ENCODE results near the gene HELT.
A peak's percentile ranks its signal among the peaks of the same experiment; 100 is the strongest.
"Not testable (repeated sequence)": the region's sequence is repeated elsewhere in the genome, so short reads cannot be mapped to it uniquely, and the experiment has no call there.

Gene HELT, protein sequence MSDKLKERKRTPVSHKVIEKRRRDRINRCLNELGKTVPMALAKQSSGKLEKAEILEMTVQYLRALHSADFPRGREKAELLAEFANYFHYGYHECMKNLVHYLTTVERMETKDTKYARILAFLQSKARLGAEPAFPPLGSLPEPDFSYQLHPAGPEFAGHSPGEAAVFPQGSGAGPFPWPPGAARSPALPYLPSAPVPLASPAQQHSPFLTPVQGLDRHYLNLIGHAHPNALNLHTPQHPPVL

GRCh38 chr4:185017964-185018772, at the start of gene HELT:
Gene HELT (plus strand): TSS chr4:185018490. CDS start chr4:185018929, 439 bp downstream.
- H3K4me1 ChIP-seq (ENCODE audit: control insufficient read depth, insufficient read depth, low read length) = peaks cover 56% of the 10 kb centered on the region
- no peaks in the 10 kb centered on the region for H3K36me3 ChIP-seq (ENCODE audit: control insufficient read depth, insufficient read depth, low read length)
- H3K9me3 ChIP-seq (ENCODE audit: control insufficient read depth, insufficient read depth, low read depth, low read length) = no peaks in the 10 kb centered on the region
- H3K27me3 ChIP-seq (ENCODE audit: control insufficient read depth, insufficient read depth, low read length) = peaks cover 100% of the 10 kb centered on the region
- peak within 1 kb of the TSS; percentile 49 for H3K4me3 ChIP-seq (ENCODE audit: low read depth, low read length)
- no peak within 1 kb of the TSS for H3K9ac ChIP-seq (ENCODE audit: low read length)
- no peak within 1 kb of the TSS for H3K27ac ChIP-seq (ENCODE audit: low read depth, low read length)

- Histone ChIP-seq H3K27ac (ENCODE audit: low read depth, low read length) (no peak overlapping the region), H3K36me3 (ENCODE audit: control insufficient read depth, insufficient read depth, low read length) (no peaks in the 10 kb centered on the region), H3K27me3 (ENCODE audit: control insufficient read depth, insufficient read depth, low read length) (no peaks in the 10 kb centered on the region), H3K4me1 (ENCODE audit: control insufficient read depth, insufficient read depth, low read length) (no peaks in the 10 kb centered on the region), H3K9me3 (ENCODE audit: control insufficient read depth, insufficient read depth, low read depth, low read length) (peaks cover 23% of the 10 kb centered on the region), H3K4me3 (ENCODE audit: low read depth, low read length) (no peak overlapping the region), H3K9ac (ENCODE audit: low read length) (no peak overlapping the region)
These were observed 49.5 kb upstream of the HELT start for GRCh38 chr4:184968784-184969201.

DNA sequence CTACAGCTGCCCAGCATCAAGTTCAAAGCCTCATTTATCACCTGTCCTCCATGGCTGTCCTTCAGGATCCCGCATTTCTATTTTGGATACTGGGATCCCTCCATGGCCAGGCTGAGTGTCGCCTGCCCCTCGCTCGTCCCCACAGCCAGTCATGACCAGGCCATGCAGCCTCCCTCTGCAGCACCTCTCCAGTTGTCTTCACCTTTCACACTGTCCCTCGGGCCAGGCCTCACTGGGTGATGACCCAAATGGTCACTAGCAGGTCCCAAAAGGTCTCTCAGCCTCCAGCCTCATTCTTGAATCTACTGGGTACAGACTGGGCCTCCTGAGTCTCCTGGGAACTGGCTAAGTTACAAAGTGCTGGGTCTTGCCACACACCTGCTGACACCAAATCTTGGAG, 48.7 kb upstream of the HELT start:
- H3K4me1 ChIP-seq (ENCODE audit: control insufficient read depth, insufficient read depth, low read length) = no peaks in the 10 kb centered on the region
- peaks cover 23% of the 10 kb centered on the region for H3K9me3 ChIP-seq (ENCODE audit: control insufficient read depth, insufficient read depth, low read depth, low read length)
- no peaks in the 10 kb centered on the region for H3K27me3 ChIP-seq (ENCODE audit: control insufficient read depth, insufficient read depth, low read length)
- H3K9ac ChIP-seq (ENCODE audit: low read length) = no peak overlapping the region
- no peak overlapping the region for H3K4me3 ChIP-seq (ENCODE audit: low read depth, low read length)
- no peaks in the 10 kb centered on the region for H3K36me3 ChIP-seq (ENCODE audit: control insufficient read depth, insufficient read depth, low read length)
- H3K27ac ChIP-seq (ENCODE audit: low read depth, low read length) = no peak overlapping the region

- Histone ChIP-seq H3K36me3 (ENCODE audit: control insufficient read depth, insufficient read depth, low read length) (no peaks in the 10 kb centered on the region), H3K27ac (ENCODE audit: low read depth, low read length) (no peak overlapping the region), H3K9me3 (ENCODE audit: control insufficient read depth, insufficient read depth, low read depth, low read length) (peaks cover 23% of the 10 kb centered on the region), H3K9ac (ENCODE audit: low read length) (no peak overlapping the region), H3K4me3 (ENCODE audit: low read depth, low read length) (no peak overlapping the region), H3K4me1 (ENCODE audit: control insufficient read depth, insufficient read depth, low read length) (no peaks in the 10 kb centered on the region), H3K27me3 (ENCODE audit: control insufficient read depth, insufficient read depth, low read length) (no peaks in the 10 kb centered on the region)
These were observed 45.3 kb upstream of the HELT start for GRCh38 chr4:184972991-184973390.

- not testable (repeated sequence) for H3K9me3 ChIP-seq (ENCODE audit: control insufficient read depth, insufficient read depth, low read depth, low read length); H3K4me1 ChIP-seq (ENCODE audit: control insufficient read depth, insufficient read depth, low read length); H3K27me3 ChIP-seq (ENCODE audit: control insufficient read depth, insufficient read depth, low read length); H3K9ac ChIP-seq (ENCODE audit: low read length); H3K27ac ChIP-seq (ENCODE audit: low read depth, low read length); H3K36me3 ChIP-seq (ENCODE audit: control insufficient read depth, insufficient read depth, low read length); H3K4me3 ChIP-seq (ENCODE audit: low read depth, low read length)
These were observed 41.9 kb upstream of the HELT start for GRCh38 chr4:184976348-184976747.

DNA sequence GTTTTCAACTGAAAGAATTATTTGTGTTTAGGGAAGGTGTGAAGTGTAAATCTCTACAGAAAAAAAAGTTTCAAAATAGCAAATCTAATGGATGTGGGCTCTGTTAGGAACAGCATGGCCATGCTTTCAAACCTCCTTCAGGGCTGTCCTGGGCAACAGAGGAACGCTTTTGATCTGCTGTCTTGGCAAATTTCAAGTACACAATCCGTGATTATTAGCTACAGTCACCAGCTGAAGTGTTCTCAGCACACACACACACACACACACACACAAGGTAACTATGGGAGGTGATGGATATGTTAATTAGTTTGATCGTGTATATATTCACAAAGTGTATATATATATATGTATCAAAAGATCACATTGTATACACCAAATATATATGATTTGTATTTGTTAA, 40.5 kb upstream of the HELT start:
- no peak overlapping the region for H3K4me3 ChIP-seq (ENCODE audit: low read depth, low read length)

GRCh38 chr4:184978211-184978610, 40.1 kb upstream of the HELT start:
- no peak overlapping the region for H3K9ac ChIP-seq (ENCODE audit: low read length)
- no peaks in the 10 kb centered on the region for H3K4me1 ChIP-seq (ENCODE audit: control insufficient read depth, insufficient read depth, low read length)
- H3K9me3 ChIP-seq (ENCODE audit: control insufficient read depth, insufficient read depth, low read depth, low read length) = no peaks in the 10 kb centered on the region
- H3K4me3 ChIP-seq (ENCODE audit: low read depth, low read length) = no peak overlapping the region
- H3K27me3 ChIP-seq (ENCODE audit: control insufficient read depth, insufficient read depth, low read length) = no peaks in the 10 kb centered on the region
- H3K27ac ChIP-seq (ENCODE audit: low read depth, low read length) = no peak overlapping the region
- H3K36me3 ChIP-seq (ENCODE audit: control insufficient read depth, insufficient read depth, low read length) = no peaks in the 10 kb centered on the region

More for the DNA sequence above, 40.5 kb upstream of the HELT start:
- Histone ChIP-seq H3K4me1 (ENCODE audit: control insufficient read depth, insufficient read depth, low read length) (no peaks in the 10 kb centered on the region), H3K27ac (ENCODE audit: low read depth, low read length) (no peak overlapping the region), H3K9ac (ENCODE audit: low read length) (no peak overlapping the region), H3K27me3 (ENCODE audit: control insufficient read depth, insufficient read depth, low read length) (no peaks in the 10 kb centered on the region), H3K9me3 (ENCODE audit: control insufficient read depth, insufficient read depth, low read depth, low read length) (no peaks in the 10 kb centered on the region), H3K36me3 (ENCODE audit: control insufficient read depth, insufficient read depth, low read length) (no peaks in the 10 kb centered on the region)

- Histone ChIP-seq H3K36me3 (ENCODE audit: control insufficient read depth, insufficient read depth, low read length) (no peaks in the 10 kb centered on the region), H3K4me1 (ENCODE audit: control insufficient read depth, insufficient read depth, low read length) (peaks cover 5% of the 10 kb centered on the region; the same call in 1 of the 2 replicates), H3K9ac (ENCODE audit: low read length) (no peak overlapping the region), H3K27ac (ENCODE audit: low read depth, low read length) (no peak overlapping the region), H3K9me3 (ENCODE audit: control insufficient read depth, insufficient read depth, low read depth, low read length) (no peaks in the 10 kb centered on the region), H3K4me3 (ENCODE audit: low read depth, low read length) (no peak overlapping the region), H3K27me3 (ENCODE audit: control insufficient read depth, insufficient read depth, low read length) (no peaks in the 10 kb centered on the region)
These were observed 38.7 kb upstream of the HELT start for GRCh38 chr4:184979461-184980124.

- Histone ChIP-seq H3K9ac (ENCODE audit: low read length) (no peak overlapping the region), H3K4me3 (ENCODE audit: low read depth, low read length) (no peak overlapping the region), H3K36me3 (ENCODE audit: control insufficient read depth, insufficient read depth, low read length) (no peaks in the 10 kb centered on the region), H3K27ac (ENCODE audit: low read depth, low read length) (no peak overlapping the region), H3K4me1 (ENCODE audit: control insufficient read depth, insufficient read depth, low read length) (peaks cover 5% of the 10 kb centered on the region; the same call in 1 of the 2 replicates), H3K9me3 (ENCODE audit: control insufficient read depth, insufficient read depth, low read depth, low read length) (no peaks in the 10 kb centered on the region), H3K27me3 (ENCODE audit: control insufficient read depth, insufficient read depth, low read length) (no peaks in the 10 kb centered on the region)
These were observed 38.0 kb upstream of the HELT start for GRCh38 chr4:184980261-184980660.

DNA sequence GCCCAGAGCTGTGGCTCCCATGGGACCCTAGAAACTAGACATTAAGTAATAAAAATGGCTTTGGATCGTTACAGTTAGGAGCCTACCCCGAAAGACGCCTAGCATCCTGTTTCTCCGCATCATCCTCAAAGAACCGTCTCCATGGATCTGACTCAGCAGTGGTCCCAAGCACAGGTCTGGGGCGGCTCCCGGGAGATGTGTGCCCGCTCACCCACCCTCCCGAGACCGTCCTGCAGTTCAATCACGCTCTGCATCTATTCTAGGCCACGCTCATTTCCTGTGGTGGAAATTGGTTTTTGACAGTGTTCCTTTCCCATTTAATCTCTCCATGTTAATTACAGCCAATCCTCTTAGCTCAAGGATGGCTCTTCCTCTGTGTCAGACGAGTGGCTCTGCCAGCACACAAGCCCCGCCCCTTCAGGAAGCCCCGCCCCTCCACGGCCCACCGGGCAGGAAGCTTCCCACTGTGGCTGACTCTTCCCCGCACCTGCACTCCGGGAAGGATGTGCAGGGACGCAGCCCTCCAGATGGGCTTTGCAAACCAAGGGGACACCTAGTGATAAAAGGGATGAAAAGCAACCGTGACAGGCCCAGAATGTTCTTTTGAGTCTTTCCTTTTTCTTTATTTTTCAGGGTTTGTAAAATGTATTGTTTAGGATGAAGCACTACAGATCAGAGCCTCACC, 34.5 kb upstream of the HELT start:
- H3K4me1 ChIP-seq (ENCODE audit: control insufficient read depth, insufficient read depth, low read length) = peaks cover 5% of the 10 kb centered on the region; the same call in 1 of the 2 replicates
- peak overlapping the region; percentile 15; the same call in 1 of the 2 replicates for H3K4me3 ChIP-seq (ENCODE audit: low read depth, low read length)
- no peaks in the 10 kb centered on the region for H3K36me3 ChIP-seq (ENCODE audit: control insufficient read depth, insufficient read depth, low read length)
- peaks cover 5% of the 10 kb centered on the region; the same call in 1 of the 2 replicates for H3K9me3 ChIP-seq (ENCODE audit: control insufficient read depth, insufficient read depth, low read depth, low read length)
- H3K27me3 ChIP-seq (ENCODE audit: control insufficient read depth, insufficient read depth, low read length) = no peaks in the 10 kb centered on the region
- no peak overlapping the region for H3K27ac ChIP-seq (ENCODE audit: low read depth, low read length)
- H3K9ac ChIP-seq (ENCODE audit: low read length) = no peak overlapping the region

Measured in HUES6 (cell line).